Tibial artery (tissue), 4 donors: Measurements from ENCODE around the gene MYBL2.

ENCODE experiments used
- DNase-seq, 2 donors: peaks; one replicate each; pipeline ENCODE4 v3.0.0-alpha.2; 2019
- H3K27ac ChIP-seq, 2 donors: fragments of 200-600 bp; sonication (generic) in 1 of 2; 1 replicate in 1 of 2; 2 replicates in 1 of 2; pipeline ENCODE4 v1.5.1; 2018 to 2019; ENCODE audit warnings: mild to moderate bottlenecking in 1 of 2
- H3K27me3 ChIP-seq, 2 donors: fragments of 200-600 bp; sonication (generic) in 1 of 2; one replicate each; pipeline versions ENCODE4 v1.5.1 to v1.6.0; 2016 to 2019
- H3K36me3 ChIP-seq, 3 donors: fragments of 200-600 bp; sonication (generic) in 2 of 3; one replicate each; pipeline ENCODE4 v1.5.1; 2016 to 2019; ENCODE audit warnings: mild to moderate bottlenecking in 2 of 3
- H3K4me1 ChIP-seq, 4 donors: fragments of 200-600 bp; sonication (generic) in 2 of 4; 1 replicate in 3 of 4; 2 replicates in 1 of 4; pipeline ENCODE4 v1.5.1; 2016 to 2019
- H3K4me3 ChIP-seq, 2 donors: fragments of 200-600 bp; sonication (generic) in 1 of 2; 1 replicate in 1 of 2; 2 replicates in 1 of 2; pipeline ENCODE4 v1.5.1; 2018 to 2019; ENCODE audit warnings: mild to moderate bottlenecking in 2 of 2
- H3K9me3 ChIP-seq, 3 donors: fragments of 200-600 bp; sonication (generic) in 1 of 3; one replicate each; pipeline ENCODE4 v1.5.1; 2016 to 2019
- intact Hi-C: fragments of 100-400 bp; cut with DNase I; formaldehyde crosslinking; loops from one replicate; pipeline ENCODE4 v1.15.0; 2023; ENCODE audit warnings: low total_unique reads
- TF ChIP-seq, protein P1 (sequence below), 2 experiments: fragments of 200-600 bp in 1 of 2; fragments of 450-650 bp in 1 of 2; IDR thresholded peaks; one replicate each; pipeline ENCODE4 v1.5.1; 2017 to 2019; ENCODE audit warnings: antibody characterized with exemption in 2 of 2, mild to moderate bottlenecking in 1 of 2, moderate library complexity in 1 of 2

Gene MYBL2

GRCh38 chr20:43721097-43721428 is 54.1 kb downstream of the MYBL2 start:
- DNase-seq, result no peak
- Histone ChIP-seq H3K27ac (no peak overlapping the region), H3K4me1 (peaks cover 0 to 5% (median 0%) of the 10 kb centered on the region in 4 donors), H3K27me3 (peaks cover 0 to 6% of the 10 kb centered on the region in 2 donors), H3K4me3 (no peak overlapping the region), H3K9me3 (no peaks in the 10 kb centered on the region), H3K36me3 (no peaks in the 10 kb centered on the region)
- intact Hi-C loops, result no loop called here
- TF ChIP-seq, protein P1, sequence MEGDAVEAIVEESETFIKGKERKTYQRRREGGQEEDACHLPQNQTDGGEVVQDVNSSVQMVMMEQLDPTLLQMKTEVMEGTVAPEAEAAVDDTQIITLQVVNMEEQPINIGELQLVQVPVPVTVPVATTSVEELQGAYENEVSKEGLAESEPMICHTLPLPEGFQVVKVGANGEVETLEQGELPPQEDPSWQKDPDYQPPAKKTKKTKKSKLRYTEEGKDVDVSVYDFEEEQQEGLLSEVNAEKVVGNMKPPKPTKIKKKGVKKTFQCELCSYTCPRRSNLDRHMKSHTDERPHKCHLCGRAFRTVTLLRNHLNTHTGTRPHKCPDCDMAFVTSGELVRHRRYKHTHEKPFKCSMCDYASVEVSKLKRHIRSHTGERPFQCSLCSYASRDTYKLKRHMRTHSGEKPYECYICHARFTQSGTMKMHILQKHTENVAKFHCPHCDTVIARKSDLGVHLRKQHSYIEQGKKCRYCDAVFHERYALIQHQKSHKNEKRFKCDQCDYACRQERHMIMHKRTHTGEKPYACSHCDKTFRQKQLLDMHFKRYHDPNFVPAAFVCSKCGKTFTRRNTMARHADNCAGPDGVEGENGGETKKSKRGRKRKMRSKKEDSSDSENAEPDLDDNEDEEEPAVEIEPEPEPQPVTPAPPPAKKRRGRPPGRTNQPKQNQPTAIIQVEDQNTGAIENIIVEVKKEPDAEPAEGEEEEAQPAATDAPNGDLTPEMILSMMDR (IDR thresholded peaks at IDR 0.05), result no peak

- intact Hi-C loops, result no loop called here
- no peak for DNase-seq
- Histone ChIP-seq H3K9me3 (no peaks in the 10 kb centered on the region), H3K27me3 (peaks cover 0 to 8% of the 10 kb centered on the region in 2 donors), H3K4me1 (peaks cover 0 to 5% (median 0%) of the 10 kb centered on the region in 4 donors), H3K36me3 (no peaks in the 10 kb centered on the region), H3K4me3 (no peak overlapping the region), H3K27ac (no peak overlapping the region)
- TF ChIP-seq, protein P1 (IDR thresholded peaks at IDR 0.05), result no peak
Observed at GRCh38 chr20:43721429-43722152, 54.7 kb downstream of the MYBL2 start.

DNA sequence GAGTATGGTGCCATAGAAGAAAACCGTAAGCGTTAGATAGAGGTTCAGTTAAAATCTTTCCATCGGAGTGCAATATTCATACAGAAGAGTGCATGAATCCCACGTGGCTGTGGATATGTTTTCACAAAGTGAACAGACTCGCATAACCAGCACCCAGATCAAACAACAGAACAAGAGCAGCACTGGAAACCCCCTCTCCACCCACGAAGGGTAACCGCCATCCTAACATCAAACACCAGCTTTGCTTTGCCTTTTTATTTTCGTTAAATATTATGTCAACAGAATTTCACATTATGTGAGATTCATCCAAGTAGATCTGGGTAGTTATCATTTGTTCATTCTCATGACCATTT is 55.2 kb downstream of the MYBL2 start:
- H3K4me3 ChIP-seq, result no peak overlapping the region
- TF ChIP-seq, protein P1 (IDR thresholded peaks at IDR 0.05), result no peak
- peaks cover 0 to 8% of the 10 kb centered on the region in 2 donors for H3K27me3 ChIP-seq
- no peaks in the 10 kb centered on the region for H3K36me3 ChIP-seq
- H3K9me3 ChIP-seq, result no peaks in the 10 kb centered on the region
- H3K4me1 ChIP-seq, result peaks cover 0 to 5% (median 0%) of the 10 kb centered on the region in 4 donors
- intact Hi-C loops, result no loop called here
- H3K27ac ChIP-seq, result no peak overlapping the region
- DNase-seq, result no peak

GRCh38 chr20:43723186-43723585 is 56.3 kb downstream of the MYBL2 start:
- DNase-seq, result no peak
- intact Hi-C loops, result no loop called here
- Histone ChIP-seq H3K27me3 (peaks cover 0 to 8% of the 10 kb centered on the region in 2 donors), H3K9me3 (no peaks in the 10 kb centered on the region), H3K4me1 (peaks cover 0 to 5% (median 0%) of the 10 kb centered on the region in 4 donors), H3K36me3 (no peaks in the 10 kb centered on the region), H3K27ac (no peak overlapping the region), H3K4me3 (no peak overlapping the region)
- TF ChIP-seq, protein P1 (IDR thresholded peaks at IDR 0.05), result no peak

GRCh38 chr20:43723735-43724134 is 56.8 kb downstream of the MYBL2 start:
- peaks cover 0 to 5% (median 0%) of the 10 kb centered on the region in 4 donors for H3K4me1 ChIP-seq
- DNase-seq, result no peak
- intact Hi-C loops, result no loop called here
- TF ChIP-seq, protein P1 (IDR thresholded peaks at IDR 0.05), result no peak
- H3K9me3 ChIP-seq, result no peaks in the 10 kb centered on the region
- no peak overlapping the region for H3K27ac ChIP-seq
- H3K36me3 ChIP-seq, result no peaks in the 10 kb centered on the region
- peaks cover 0 to 8% of the 10 kb centered on the region in 2 donors for H3K27me3 ChIP-seq
- H3K4me3 ChIP-seq, result no peak overlapping the region
